HCT116 (cell line): Measurements from ENCODE around the gene ZNF66. TPM values are rescaled to one million over a fixed set of nuclear protein-coding genes. Genes with fewer than 3 reads are reported as not detected.

Experiments used
- ATAC-seq: fragments of 200-7000 bp; cut with Tn5 transposase; 2 replicates; pipeline ENCODE4 v1.9.1; 2020; ENCODE audit warnings: mild to moderate bottlenecking, moderate library complexity
- Bru-seq: library from RNA; stranded (reverse); fragments of 400-500 nt; gene quantifications from one replicate; lab custom pipeline; 2021; lab: Mats Ljungman, UMichigan
- BruChase-seq, 2 experiments: library from RNA; stranded (reverse); fragments of 400-500 nt; gene quantifications; one replicate each; lab custom pipeline; 2021; lab: Mats Ljungman, UMichigan
- BruUV-seq: library from RNA; stranded (reverse); fragments of 400-500 nt; replicated peaks from 2 replicates; lab custom pipeline; 2021; lab: Mats Ljungman, UMichigan
- CTCF ChIA-PET: fragments of 300-600 bp; sonication (Branson Sonifier 250); formaldehyde crosslinking; loops from one replicate; lab custom pipeline; 2021; ENCODE audit warnings: antibody characterized with exemption; lab: Charles Lee
- POLR2A ChIA-PET: fragments of 300-600, 350-600 bp; sonication (Branson Sonifier 250); formaldehyde crosslinking; loops from one replicate; lab custom pipeline; 2021; ENCODE audit warnings: antibody characterized with exemption; lab: Charles Lee
- RAD21 ChIA-PET, 2 experiments: fragments of 300-600 bp; sonication (Branson Sonifier 250); formaldehyde crosslinking; loops; one replicate each; lab custom pipeline; 2023; ENCODE audit warnings: low total read pairs in 2 of 2; ENCODE audit not compliant: uncharacterized antibody in 2 of 2, unreplicated experiment in 2 of 2, low non-redundant PET in 1 of 2; lab: Charles Lee
- DNase-seq: peaks from one replicate; pipeline ENCODE4 v3.0.0-alpha.2; 2010; ENCODE audit warnings: low read depth, low spot score
- H2AFZ ChIP-seq: fragments of 200-600 bp; shearing (Covaris generic), sonication (generic); 2 replicates; pipeline ENCODE4 v1.6.1; 2017; ENCODE audit warnings: low read depth, mixed run types, mixed read lengths, antibody characterized with exemption, low read length; ENCODE audit not compliant: poor library complexity, severe bottlenecking
- H3K27ac ChIP-seq: 2 replicates; pipeline ENCODE4 v1.5.1; 2012; ENCODE audit warnings: low read depth, low read length
- H3K27me3 ChIP-seq: fragments of 200-600 bp; sonication (generic); 2 replicates; pipeline ENCODE4 v1.6.1; 2016; ENCODE audit warnings: mixed run types, low read length, mixed read lengths; ENCODE audit not compliant: insufficient read depth
- H3K36me3 ChIP-seq, 2 experiments: fragments of 200-500 bp in 1 of 2; fragments of 200-600 bp in 1 of 2; sonication (Bioruptor generic) in 1 of 2; sonication (generic) in 1 of 2; 2 replicates each; pipeline versions ENCODE4 v1.5.1 to v1.6.1; 2014 to 2016; ENCODE audit warnings: low read length in 2 of 2, inconsistent platforms in 1 of 2, mixed read lengths in 1 of 2, mixed run types in 1 of 2; ENCODE audit not compliant: insufficient read depth in 2 of 2, control insufficient read depth in 1 of 2
- H3K4me1 ChIP-seq, 2 experiments: fragments of 200-600 bp in 1 of 2; sonication (generic) in 1 of 2; 2 replicates each; pipeline versions ENCODE4 v1.5.1 to v1.6.1; 2012 to 2017; ENCODE audit warnings: low read length in 2 of 2, inconsistent platforms in 1 of 2, mild to moderate bottlenecking in 1 of 2, mixed read lengths in 1 of 2, mixed run types in 1 of 2, moderate library complexity in 1 of 2; ENCODE audit not compliant: insufficient read depth in 2 of 2, control insufficient read depth in 1 of 2
- H3K4me2 ChIP-seq: fragments of 200-600 bp; sonication (generic); 2 replicates; pipeline ENCODE4 v1.6.1; 2017; ENCODE audit warnings: mixed run types, low read length, mixed read lengths
- H3K4me3 ChIP-seq, 2 experiments: fragments of 200-600 bp in 1 of 2; sonication (generic) in 1 of 2; replicated peaks in 1 of 2; 2 replicates each; pipeline ENCODE4 v1.5.1; 2011 to 2016; ENCODE audit warnings: low read length in 2 of 2, control low read depth in 1 of 2, low read depth in 1 of 2, mild to moderate bottlenecking in 1 of 2, mixed read lengths in 1 of 2, mixed run types in 1 of 2
- H3K79me2 ChIP-seq: fragments of 200-600 bp; sonication (generic); 2 replicates; pipeline ENCODE4 v1.6.1; 2017; ENCODE audit warnings: mild to moderate bottlenecking, mixed run types, low read length, moderate library complexity, mixed read lengths; ENCODE audit not compliant: insufficient read depth
- H3K9ac ChIP-seq: fragments of 200-600 bp; sonication (generic); 2 replicates; pipeline ENCODE4 v1.6.1; 2016; ENCODE audit warnings: low read length, mixed read lengths
- H3K9me2 ChIP-seq: fragments of 200-600 bp; sonication (generic), shearing (Covaris generic); 2 replicates; pipeline ENCODE4 v1.6.1; 2017; ENCODE audit warnings: mixed run types, mild to moderate bottlenecking, moderate library complexity; ENCODE audit not compliant: insufficient read depth
- H3K9me3 ChIP-seq, 2 experiments: fragments of 200-500 bp in 1 of 2; fragments of 200-600 bp in 1 of 2; sonication (Bioruptor generic) in 1 of 2; sonication (generic) in 1 of 2; 2 replicates each; pipeline ENCODE4 v1.6.1; 2014 to 2017; ENCODE audit warnings: low read length in 2 of 2, mixed read lengths in 2 of 2, inconsistent platforms in 1 of 2, low read depth in 1 of 2, mild to moderate bottlenecking in 1 of 2, mixed run types in 1 of 2, moderate library complexity in 1 of 2; ENCODE audit not compliant: control insufficient read depth in 1 of 2, insufficient read depth in 1 of 2
- H4K20me1 ChIP-seq: fragments of 200-600 bp; sonication (generic), shearing (Covaris generic); 2 replicates; pipeline ENCODE4 v1.6.1; 2017; ENCODE audit warnings: mixed run types, mild to moderate bottlenecking, moderate library complexity; ENCODE audit not compliant: insufficient read depth
- CBX3 ChIP-seq: IDR thresholded peaks from 2 replicates; pipeline ENCODE4 v1.6.1; 2012; ENCODE audit warnings: low read depth
- CEBPB ChIP-seq: IDR thresholded peaks from 2 replicates; pipeline ENCODE4 v1.6.1; 2012; ENCODE audit warnings: low read depth
- ELF1 ChIP-seq: IDR thresholded peaks from 2 replicates; pipeline ENCODE4 v1.6.1; 2012; ENCODE audit warnings: low read depth, borderline replicate concordance
- EZH2 ChIP-seq: fragments of 200-600 bp; sonication (generic); IDR thresholded peaks from 2 replicates; pipeline ENCODE4 v1.6.1; 2017; ENCODE audit warnings: antibody characterized with exemption, mixed run types
- EZH2phosphoT487 ChIP-seq: fragments of 200-600 bp; IDR thresholded peaks from 2 replicates; pipeline ENCODE4 v1.6.1; 2018; ENCODE audit warnings: antibody characterized with exemption, borderline replicate concordance
- FOSL1 ChIP-seq: IDR thresholded peaks from 2 replicates; pipeline ENCODE4 v1.6.1; 2012; ENCODE audit warnings: low read depth
- POLR2A ChIP-seq: IDR thresholded peaks from 2 replicates; pipeline ENCODE4 v1.7.0; 2011; ENCODE audit warnings: borderline replicate concordance; ENCODE audit not compliant: insufficient read depth, insufficient read length; ENCODE audit errors: extremely low read depth
- POLR2AphosphoS5 ChIP-seq: IDR thresholded peaks from 2 replicates; pipeline ENCODE4 v1.6.1; 2011; ENCODE audit warnings: mild to moderate bottlenecking, low read depth, low read length, moderate library complexity
- RAD21 ChIP-seq: IDR thresholded peaks from 2 replicates; pipeline ENCODE4 v1.6.1; 2012; ENCODE audit warnings: low read depth, mild to moderate bottlenecking
- SRF ChIP-seq: IDR thresholded peaks from 2 replicates; pipeline ENCODE4 v1.6.1; 2012; ENCODE audit warnings: low read depth
- YY1 ChIP-seq: IDR thresholded peaks from 2 replicates; pipeline ENCODE4 v1.6.1; 2011; ENCODE audit warnings: low read length, low read depth, moderate library complexity, mild to moderate bottlenecking; ENCODE audit not compliant: insufficient replicate concordance; ENCODE audit errors: extremely low read depth
- ZFX ChIP-seq: fragments of 450-650 bp; IDR thresholded peaks from 2 replicates; pipeline ENCODE4 v1.6.1; 2017
- intact Hi-C: fragments of 100-400 bp; cut with micrococcal nuclease; formaldehyde crosslinking; loops from 2 replicates; pipeline ENCODE4 v1.10.0; 2022
- long read RNA-seq: library from polyadenylated mRNA; unstranded; transcript quantifications from one replicate; pipeline ENCODE4 v2.0.0, GENCODE V29; 2021; ENCODE audit not compliant: unreplicated experiment
- polyA plus RNA-seq: library from polyadenylated mRNA; unstranded; fragments of >200 nt; gene quantifications from 2 replicates; pipeline ENCODE4 v1.2.1, GENCODE V29; 2012; ENCODE audit warnings: missing spikeins
- total RNA-seq: library from RNA; stranded (reverse); gene quantifications from one replicate; pipeline ENCODE4 v1.2.1, GENCODE V29; 2021; ENCODE audit not compliant: unreplicated experiment
- TF ChIP-seq, protein P1 (sequence below): IDR thresholded peaks from 2 replicates; pipeline ENCODE4 v1.6.1; 2012
- TF ChIP-seq, protein P2 (sequence below), 3 experiments: fragments of 200-600 bp in 1 of 3; sonication (generic) in 1 of 3; IDR thresholded peaks in 2 of 3; conservative IDR thresholded peaks in 1 of 3; 2 replicates each; pipeline ENCODE4 v1.5.1; 2012 to 2017; ENCODE audit warnings: low read depth in 2 of 3, low read length in 2 of 3, antibody characterized with exemption in 1 of 3, borderline replicate concordance in 1 of 3, control low read depth in 1 of 3, mild to moderate bottlenecking in 1 of 3, mixed read lengths in 1 of 3, mixed run types in 1 of 3, moderate library complexity in 1 of 3; ENCODE audit not compliant: insufficient read depth in 1 of 3
- TF ChIP-seq, protein P3 (sequence below): IDR thresholded peaks from 2 replicates; pipeline ENCODE4 v1.6.1; 2011; ENCODE audit warnings: mild to moderate bottlenecking, low read length, moderate library complexity; ENCODE audit not compliant: insufficient replicate concordance; ENCODE audit errors: extremely low read depth
- TF ChIP-seq, protein P4 (sequence below): IDR thresholded peaks from 2 replicates; pipeline ENCODE4 v1.6.1; 2012; ENCODE audit warnings: low read depth

Gene ZNF66
- total RNA-seq, result not detected
- not detected in 2 replicates for polyA plus RNA-seq
- Bru-seq, nascent RNA, result percentile 6 among the genes with signal in this experiment
- not detected for BruChase-seq, experiment 1, labeled RNA remaining after a 6-hour chase
- percentile 5 among the genes with signal in this experiment for BruChase-seq, experiment 2, labeled RNA remaining after a 2-hour chase
- long read RNA-seq, result 0 reads

DNA sequence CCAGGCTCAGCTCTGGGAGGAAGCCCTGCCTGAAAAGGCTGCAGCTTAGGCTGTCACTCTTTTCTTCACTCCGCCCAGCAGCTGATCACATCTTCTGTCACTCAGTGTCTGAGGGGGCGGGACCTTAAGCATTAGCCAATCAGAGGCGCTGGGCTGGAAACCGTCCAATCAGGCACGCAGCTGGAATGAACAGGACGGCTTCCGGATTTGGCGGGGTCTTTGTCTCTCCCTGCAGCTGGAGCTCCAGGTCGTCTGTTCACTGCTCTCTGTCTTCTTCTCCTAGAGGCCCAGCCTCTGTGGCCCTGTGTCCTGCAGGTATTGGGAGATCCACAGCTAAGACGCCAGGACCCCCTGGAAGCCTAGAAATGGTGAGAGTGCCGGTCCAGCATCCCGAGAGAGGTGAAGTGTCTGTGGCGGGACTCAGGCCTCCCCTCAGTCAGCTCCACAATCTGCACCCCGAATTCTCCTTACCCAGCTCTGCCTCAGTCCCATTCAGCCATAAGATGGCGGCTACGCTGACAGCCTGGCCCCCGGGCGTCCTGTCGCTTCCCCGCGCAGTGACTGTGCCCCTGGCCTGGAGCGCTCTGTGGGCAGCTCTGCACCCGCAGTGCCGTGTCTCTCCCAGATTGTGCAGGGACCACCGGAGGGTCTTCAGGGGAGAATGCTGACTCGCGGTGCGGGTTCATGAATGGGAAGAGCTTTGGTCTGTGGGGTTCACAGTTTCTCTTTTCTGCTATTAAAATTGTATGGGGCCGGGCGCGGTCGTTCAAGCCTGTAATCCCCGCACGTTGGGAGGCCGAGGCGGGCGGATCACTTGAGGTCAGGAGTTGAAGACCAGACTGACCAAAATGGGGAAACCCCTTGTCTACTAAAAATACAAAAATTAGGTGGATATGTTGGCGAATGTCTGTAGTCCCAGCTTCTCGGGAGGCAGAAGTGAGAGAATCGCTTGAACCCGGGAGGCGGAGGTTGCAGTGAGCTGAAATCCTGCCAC is at the start of gene ZNF66:
ZNF66 (plus strand) TSS at position 222 of the 994 bp plus-strand sequence; CDS start at position 366, 144 bp downstream.
- Histone ChIP-seq H3K27ac (no peak within 1 kb of the TSS), H3K4me1 (no peaks in the 10 kb centered on the region)
- intact Hi-C loops, result no loop called here
- BruUV-seq, result no TSS peak
- TF ChIP-seq SRF (no peak), RAD21 (no peak), EZH2 (no peak), ZFX (no peak), EZH2phosphoT487 (no peak), POLR2AphosphoS5 (no peak), FOSL1 (no peak), ELF1 (no peak), CEBPB (no peak), CBX3 (no peak), YY1 (no peak), POLR2A (no peak)
- TF ChIP-seq, protein P1, sequence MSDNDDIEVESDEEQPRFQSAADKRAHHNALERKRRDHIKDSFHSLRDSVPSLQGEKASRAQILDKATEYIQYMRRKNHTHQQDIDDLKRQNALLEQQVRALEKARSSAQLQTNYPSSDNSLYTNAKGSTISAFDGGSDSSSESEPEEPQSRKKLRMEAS, result no peak
- TF ChIP-seq, protein P2, sequence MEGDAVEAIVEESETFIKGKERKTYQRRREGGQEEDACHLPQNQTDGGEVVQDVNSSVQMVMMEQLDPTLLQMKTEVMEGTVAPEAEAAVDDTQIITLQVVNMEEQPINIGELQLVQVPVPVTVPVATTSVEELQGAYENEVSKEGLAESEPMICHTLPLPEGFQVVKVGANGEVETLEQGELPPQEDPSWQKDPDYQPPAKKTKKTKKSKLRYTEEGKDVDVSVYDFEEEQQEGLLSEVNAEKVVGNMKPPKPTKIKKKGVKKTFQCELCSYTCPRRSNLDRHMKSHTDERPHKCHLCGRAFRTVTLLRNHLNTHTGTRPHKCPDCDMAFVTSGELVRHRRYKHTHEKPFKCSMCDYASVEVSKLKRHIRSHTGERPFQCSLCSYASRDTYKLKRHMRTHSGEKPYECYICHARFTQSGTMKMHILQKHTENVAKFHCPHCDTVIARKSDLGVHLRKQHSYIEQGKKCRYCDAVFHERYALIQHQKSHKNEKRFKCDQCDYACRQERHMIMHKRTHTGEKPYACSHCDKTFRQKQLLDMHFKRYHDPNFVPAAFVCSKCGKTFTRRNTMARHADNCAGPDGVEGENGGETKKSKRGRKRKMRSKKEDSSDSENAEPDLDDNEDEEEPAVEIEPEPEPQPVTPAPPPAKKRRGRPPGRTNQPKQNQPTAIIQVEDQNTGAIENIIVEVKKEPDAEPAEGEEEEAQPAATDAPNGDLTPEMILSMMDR (IDR thresholded peaks at IDR 0.05 in 2 of 3, conservative IDR thresholded peaks at IDR 0.05 in 1 of 3; ENCODE audit: borderline replicate concordance in 1 of 3, insufficient read depth in 1 of 3, low read depth in 2 of 3, low read length in 2 of 3), result no peak
- TF ChIP-seq, protein P3, sequence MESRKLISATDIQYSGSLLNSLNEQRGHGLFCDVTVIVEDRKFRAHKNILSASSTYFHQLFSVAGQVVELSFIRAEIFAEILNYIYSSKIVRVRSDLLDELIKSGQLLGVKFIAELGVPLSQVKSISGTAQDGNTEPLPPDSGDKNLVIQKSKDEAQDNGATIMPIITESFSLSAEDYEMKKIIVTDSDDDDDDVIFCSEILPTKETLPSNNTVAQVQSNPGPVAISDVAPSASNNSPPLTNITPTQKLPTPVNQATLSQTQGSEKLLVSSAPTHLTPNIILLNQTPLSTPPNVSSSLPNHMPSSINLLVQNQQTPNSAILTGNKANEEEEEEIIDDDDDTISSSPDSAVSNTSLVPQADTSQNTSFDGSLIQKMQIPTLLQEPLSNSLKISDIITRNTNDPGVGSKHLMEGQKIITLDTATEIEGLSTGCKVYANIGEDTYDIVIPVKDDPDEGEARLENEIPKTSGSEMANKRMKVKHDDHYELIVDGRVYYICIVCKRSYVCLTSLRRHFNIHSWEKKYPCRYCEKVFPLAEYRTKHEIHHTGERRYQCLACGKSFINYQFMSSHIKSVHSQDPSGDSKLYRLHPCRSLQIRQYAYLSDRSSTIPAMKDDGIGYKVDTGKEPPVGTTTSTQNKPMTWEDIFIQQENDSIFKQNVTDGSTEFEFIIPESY, result no peak
- TF ChIP-seq, protein P4, sequence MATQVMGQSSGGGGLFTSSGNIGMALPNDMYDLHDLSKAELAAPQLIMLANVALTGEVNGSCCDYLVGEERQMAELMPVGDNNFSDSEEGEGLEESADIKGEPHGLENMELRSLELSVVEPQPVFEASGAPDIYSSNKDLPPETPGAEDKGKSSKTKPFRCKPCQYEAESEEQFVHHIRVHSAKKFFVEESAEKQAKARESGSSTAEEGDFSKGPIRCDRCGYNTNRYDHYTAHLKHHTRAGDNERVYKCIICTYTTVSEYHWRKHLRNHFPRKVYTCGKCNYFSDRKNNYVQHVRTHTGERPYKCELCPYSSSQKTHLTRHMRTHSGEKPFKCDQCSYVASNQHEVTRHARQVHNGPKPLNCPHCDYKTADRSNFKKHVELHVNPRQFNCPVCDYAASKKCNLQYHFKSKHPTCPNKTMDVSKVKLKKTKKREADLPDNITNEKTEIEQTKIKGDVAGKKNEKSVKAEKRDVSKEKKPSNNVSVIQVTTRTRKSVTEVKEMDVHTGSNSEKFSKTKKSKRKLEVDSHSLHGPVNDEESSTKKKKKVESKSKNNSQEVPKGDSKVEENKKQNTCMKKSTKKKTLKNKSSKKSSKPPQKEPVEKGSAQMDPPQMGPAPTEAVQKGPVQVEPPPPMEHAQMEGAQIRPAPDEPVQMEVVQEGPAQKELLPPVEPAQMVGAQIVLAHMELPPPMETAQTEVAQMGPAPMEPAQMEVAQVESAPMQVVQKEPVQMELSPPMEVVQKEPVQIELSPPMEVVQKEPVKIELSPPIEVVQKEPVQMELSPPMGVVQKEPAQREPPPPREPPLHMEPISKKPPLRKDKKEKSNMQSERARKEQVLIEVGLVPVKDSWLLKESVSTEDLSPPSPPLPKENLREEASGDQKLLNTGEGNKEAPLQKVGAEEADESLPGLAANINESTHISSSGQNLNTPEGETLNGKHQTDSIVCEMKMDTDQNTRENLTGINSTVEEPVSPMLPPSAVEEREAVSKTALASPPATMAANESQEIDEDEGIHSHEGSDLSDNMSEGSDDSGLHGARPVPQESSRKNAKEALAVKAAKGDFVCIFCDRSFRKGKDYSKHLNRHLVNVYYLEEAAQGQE, result no peak
- TF ChIP-seq, all 23 proteins: peak for 0
- ChIA-PET RAD21 (no interaction called here), CTCF (no interaction called here), POLR2A (no interaction called here)
- Histone ChIP-seq H3K9me2 (no peaks in the 10 kb centered on the region), H3K79me2 (no peaks in the 10 kb centered on the region), H3K4me3 (no peak within 1 kb of the TSS), H3K36me3 (no peaks in the 10 kb centered on the region), H3K9ac (no peak within 1 kb of the TSS), H4K20me1 (no peaks in the 10 kb centered on the region), H2AFZ (no peak within 1 kb of the TSS), H3K4me2 (no peak within 1 kb of the TSS), H3K27me3 (no peaks in the 10 kb centered on the region), H3K9me3 (no peaks in the 10 kb centered on the region)
- ATAC-seq (no peak), DNase-seq (no peak)
